Myocyte (in vitro differentiated cells): ENCODE results near the gene COL15A1. TPM values are rescaled to one million over a fixed set of nuclear protein-coding genes. Genes with fewer than 3 reads are reported as not detected.
A peak's percentile ranks its signal among the peaks of the same experiment; 100 is the strongest.

ENCODE experiments used
- DNase-seq: peaks from one replicate; pipeline ENCODE4 v3.0.0-alpha.2; 2012; ENCODE audit warnings: low read depth
- total RNA-seq: library from RNA; depleted of rRNA; stranded (reverse); fragments of >200 nt; gene quantifications from 2 replicates; pipeline ENCODE4 v1.2.3, GENCODE V29; 2014

COL15A1 gene
- total RNA-seq, 1 donor from 2014 or later, result 7.0 TPM

DNA sequence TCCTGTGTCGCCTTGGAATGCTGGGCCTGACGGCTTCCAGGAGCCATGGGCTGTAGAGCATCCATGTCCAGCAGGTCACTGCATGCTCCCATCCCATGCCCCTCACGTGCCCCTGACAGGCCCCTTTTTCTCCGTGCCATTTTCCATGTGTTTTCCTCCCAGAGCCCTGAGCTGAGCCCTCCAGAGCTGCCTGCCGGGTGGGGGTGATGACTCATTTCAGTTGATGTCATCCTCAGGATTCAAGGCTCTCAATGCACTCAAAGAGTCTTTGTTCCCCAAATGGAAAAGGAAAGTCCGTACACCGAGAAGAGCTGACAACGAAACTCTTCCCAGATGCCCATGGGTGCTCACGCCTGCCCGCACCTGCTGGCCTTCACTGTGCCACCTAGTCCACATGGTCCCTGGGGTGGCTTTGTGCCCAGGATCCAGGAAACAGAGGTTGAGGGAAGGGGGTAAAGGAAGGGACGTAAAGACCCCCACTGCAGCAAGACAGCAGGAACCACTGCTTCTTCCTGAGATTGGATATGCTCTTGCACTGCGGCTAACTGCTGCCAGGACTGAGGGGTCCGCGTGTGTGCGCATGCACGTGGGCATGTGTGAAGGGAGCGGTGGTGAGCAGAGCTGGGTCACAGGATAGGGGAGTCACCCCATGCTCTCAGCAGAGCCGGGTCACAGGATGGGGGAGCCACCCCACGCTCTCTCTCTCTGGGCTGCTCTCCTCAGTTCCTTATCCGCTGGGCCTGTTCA lies 27.6 kb downstream of the COL15A1 start:
- DNase-seq, result peak; percentile 57

DNA sequence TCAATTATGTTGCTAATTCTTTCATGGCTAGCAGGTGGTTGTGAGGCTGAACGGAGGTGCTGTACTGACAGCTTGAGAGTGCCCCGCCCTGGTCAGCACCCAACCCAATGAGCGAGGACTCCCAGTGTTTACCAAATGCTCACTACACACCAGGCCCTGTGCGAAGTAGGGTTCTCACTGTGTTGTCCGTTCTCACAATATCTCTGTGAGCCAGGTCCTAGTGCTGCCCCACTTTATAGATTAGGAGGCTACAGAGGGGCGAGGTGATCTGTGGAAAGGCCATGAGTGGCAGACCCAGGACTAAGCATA lies 28.2 kb downstream of the COL15A1 start:
- no peak for DNase-seq

DNA sequence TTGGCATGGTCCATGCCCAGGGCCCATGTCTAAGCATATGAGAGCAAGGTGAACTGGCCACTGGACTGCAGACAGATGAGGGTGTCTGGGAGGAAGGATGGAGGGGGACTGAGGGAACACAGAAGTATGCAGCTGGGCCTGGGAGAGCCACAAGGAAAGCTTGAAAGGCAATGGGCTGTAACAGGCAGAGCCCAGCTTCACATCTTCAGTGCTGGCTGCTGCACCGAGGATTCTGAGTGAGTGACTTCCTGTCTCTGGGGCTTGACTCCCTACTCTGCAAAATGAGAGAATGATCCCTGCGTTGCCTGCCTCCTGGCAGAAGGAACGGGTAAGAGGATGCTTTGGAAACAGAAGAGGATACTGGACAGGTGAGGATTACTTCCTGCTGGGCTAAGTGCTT lies 29.0 kb downstream of the COL15A1 start:
- no peak for DNase-seq

DNA sequence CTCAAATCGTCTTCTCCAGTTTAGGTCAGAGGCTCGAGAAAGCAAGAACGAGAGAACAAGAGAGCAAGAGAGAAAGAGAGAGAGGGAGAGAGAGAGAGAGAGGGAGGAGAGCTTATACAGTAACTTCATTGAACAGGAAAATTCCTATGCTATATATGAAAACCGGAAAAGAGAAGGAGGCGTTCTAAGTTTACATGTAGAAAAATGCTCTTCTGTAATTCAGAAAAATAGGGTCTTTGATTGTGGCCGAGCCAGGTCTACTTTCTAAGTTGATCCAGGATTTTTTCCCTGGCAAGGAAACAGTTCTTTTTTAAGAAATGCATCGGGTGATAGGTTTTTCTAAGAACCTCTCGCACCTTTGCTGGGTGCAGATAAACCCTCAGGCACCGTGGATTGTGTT lies 29.5 kb downstream of the COL15A1 start:
- DNase-seq, result no peak

DNA sequence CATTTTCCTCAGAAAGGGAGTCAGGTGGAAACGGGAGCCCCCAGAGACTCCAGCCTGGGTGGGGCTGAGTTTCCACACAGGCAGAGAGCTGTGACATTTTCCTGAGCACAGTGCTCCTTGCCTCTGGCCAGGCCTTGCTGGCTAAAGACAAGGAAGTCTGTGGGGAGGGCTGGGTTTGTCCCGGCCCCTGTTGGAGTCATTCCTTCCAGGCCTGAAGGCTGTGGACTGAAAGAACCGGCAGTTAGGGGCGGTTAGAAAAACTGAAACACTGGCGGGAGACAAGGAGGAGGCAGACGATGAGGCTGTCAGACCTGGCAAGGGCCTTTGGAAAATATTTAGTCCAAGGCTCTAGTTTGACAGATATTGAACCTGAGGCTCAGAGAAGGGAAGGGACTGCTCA lies 29.9 kb downstream of the COL15A1 start:
- DNase-seq, result no peak

DNA sequence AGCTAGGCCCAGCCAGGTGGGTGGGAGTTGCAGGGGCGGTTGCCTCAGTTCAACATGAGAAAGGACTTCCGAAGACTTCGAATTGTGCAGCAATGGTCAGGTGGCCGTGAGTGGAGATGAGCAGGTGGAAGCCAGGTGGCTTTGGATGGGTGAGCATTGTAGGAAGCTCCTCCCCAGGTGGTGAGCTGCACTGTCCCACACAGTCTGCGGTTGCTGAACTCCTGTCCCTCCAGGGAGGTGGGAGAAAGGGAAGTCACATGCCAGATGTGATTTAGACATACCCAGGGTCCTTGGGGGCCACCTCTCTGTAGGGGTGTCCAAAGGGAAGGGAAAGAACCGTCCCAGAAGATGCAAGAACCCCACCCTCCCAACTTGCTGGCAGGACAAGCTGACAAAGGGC lies 30.4 kb downstream of the COL15A1 start:
- no peak for DNase-seq

DNA sequence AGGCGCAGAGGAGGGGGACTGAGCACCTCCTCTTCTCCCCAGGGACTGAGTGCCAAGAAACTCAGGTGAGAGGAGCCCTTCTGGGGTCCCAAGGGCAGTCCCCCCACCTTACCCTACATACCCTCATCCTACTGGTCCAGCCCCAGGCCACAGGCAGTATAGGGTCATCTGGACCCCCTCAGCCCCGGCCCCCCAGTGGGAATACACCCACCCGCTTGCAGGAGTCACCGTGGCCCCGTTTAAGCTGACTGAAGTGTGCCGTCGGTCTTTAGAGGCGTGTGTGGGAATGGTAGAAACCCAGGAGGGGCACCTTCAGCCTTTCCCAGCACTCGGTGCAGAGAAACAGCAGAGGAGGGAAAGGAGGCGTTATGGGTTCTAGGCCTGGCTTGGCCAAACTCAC lies 30.8 kb downstream of the COL15A1 start:
- DNase-seq, result no peak

DNA sequence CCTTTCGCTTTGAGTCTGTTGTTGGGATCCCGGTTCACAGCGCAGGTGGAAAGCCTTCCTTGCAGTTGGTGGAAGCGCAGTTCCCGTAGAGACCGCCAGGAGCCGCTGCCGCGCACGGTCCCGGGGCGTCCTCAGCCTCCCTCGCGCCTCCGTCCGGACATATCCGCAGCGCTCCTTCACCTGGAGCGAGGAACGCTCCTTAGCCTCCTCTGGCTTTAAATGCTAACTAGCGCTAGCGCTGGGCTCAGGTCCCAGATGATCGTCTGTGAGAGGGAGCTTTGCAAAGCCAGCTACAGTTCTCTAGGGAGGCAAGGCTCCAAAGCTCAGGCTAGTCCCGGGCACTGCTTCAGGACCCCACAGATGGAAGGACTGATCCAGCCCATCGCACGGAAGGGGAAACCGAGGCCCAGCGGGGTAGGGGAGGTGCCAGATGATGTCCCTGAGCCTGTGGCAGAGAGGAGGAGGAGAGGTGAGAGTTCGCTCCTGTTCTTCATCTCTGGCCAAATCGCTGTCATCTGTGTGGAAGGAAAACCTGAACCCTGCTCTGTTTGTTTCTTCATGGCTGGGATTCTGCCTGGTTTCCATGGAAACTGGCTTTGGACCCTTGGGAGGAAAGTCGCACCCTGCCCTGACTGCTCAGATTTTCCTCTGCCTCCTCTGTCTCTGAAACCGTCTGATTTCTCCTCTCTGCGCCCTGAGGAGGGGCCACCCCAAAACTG lies 31.4 kb downstream of the COL15A1 start:
- DNase-seq, result peak; percentile 73

DNA sequence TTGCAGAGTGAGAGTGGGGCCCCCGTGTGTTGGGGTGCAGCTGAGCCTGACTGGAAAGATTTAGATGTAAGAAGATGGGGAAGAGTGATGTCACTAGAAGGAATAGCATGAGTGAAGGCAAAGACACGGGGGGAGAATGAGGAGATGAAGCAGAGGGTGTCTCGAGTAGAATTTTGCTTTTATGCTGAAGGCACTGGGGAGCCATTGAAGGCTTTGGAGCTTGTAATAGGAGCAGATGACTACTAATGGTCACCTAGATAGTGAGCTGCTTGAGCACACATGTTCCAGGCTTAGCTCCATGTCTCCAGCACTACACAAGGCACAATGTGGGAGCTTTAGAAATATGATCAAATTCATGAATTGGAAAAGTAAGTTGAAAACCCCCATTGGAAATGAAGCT lies 32.1 kb downstream of the COL15A1 start:
- DNase-seq, result no peak

DNA sequence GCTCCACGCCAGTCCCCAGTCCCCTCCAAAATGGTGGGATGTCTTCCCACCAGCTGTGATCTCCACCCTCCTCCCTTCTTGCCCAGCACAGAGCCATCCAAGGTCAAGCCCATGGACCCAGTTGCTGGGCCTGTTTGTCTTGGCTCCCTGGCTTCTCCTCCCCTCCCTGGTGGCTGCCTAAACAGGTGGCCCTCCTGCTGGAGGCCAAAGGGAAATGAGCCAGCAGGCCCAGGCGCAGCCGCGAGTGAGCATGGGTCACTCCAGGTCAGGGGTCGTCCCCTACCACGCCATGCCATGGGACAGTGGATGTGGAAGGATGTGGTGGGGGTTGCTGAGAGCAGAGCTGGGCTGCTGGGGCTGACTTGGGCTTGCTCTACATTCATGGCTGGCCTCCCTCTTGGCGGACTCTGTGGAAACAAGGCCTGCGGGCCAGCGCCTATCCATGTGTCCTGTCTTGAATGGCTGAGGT lies 33.6 kb downstream of the COL15A1 start:
- DNase-seq, result peak; percentile 69

DNA sequence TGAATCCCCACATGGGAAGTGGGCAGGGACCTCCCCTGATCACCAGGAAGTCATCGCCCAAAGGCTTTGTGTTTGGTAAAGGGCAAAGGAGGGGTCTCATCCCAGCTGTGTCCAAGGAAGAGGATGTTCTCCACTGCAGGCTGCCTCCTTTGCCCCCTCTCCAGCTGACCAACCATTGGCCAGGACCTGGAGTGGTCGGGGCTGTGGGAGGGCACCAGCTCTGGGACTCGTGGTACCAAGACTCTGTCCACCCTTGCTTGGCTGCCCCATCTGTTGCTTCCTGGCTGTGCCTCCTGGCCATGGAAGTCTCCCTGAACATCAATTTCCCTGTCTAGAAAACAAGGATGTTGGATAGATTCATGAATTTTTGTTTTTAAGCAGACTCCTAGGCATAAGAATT lies 34.1 kb downstream of the COL15A1 start:
- DNase-seq, result no peak

DNA sequence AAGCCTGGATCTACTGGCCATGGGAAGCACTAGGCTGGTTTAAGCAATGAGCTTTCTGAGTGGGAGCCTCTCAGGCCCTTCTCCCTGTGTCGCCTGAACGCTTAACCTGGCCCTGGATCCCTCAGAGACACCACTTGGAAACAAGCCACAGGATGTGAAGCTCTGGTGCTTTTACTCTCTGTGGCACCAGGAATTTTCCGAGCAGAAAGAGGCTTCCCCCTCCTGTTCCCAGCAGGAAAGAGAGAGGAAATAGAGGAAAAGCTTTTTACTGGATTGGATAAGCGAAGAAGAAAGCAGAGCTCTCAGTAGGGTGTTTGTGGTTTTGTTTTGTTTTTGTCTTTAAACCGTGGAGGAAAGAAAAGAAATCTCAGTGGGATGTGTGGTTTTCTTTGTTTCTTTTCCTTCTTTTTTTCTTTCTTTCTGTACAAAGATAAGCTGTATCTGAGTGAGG lies 34.5 kb downstream of the COL15A1 start:
- peak; percentile 38 for DNase-seq

DNA sequence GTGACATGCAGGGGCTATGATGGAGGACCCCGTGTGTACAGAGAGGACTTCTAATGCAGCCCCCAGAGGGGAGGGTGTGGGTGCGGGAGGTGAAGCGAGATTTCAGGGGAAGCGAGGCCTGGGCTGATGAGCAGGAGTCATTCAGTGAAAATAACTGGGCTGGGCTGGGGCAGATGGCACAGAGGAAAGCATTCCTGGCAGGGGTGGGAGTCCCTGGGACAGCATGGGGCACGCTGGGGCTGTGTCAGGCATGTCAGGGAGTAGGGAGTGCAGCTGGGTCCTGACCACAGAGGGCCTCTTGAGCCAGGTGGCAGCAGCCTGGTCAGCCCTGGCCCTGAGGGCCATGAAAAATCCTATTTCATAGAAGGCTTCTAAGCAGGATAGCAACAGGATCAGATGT lies 36.6 kb downstream of the COL15A1 start:
- DNase-seq, result peak; percentile 95

DNA sequence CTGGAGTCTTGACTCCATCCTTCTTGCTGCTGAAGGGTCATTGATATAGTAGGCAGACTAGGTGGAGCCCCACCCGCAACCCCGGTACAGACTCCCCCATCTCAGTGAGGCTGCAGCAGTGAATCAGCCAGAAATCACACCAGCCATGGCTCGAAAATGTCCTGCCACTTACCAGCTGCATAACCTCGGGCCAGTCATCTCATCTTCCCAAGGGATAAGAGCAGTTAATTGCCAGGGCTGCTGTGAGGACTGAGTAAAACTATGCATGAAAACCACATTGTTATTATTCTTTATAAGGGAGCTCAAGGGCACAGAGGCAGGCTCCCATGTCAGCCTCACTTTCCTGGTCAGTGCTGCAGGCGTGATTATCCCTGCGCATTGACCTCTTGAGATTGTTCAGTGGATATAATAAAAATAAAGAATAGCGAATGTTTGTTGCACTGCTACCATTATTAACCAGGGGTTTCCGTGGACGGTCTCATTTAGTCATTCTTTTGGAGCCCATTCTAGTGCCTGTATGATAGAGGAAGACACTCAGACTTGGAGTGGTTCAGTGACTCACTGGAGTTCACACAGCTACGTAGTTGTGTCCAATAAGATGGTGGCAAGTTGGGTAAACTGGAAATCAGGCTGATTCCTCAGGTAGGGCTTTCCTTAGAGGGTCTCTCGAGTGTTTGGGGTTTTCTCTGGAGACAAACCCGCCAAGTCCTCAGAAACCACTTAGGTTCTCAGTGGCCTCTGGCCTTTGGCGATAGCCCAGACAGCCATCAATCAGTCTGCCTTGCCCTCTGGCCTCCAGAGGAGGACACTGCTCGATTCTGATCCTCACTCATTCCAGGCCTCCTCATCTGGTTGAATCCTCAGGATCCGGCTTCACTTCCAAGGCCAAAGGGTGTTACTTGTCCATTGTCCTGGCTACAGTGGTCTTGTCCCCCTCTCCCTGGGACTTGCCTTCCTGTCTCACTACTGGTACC lies 39.9 kb downstream of the COL15A1 start:
- peak; percentile 87 for DNase-seq

DNA sequence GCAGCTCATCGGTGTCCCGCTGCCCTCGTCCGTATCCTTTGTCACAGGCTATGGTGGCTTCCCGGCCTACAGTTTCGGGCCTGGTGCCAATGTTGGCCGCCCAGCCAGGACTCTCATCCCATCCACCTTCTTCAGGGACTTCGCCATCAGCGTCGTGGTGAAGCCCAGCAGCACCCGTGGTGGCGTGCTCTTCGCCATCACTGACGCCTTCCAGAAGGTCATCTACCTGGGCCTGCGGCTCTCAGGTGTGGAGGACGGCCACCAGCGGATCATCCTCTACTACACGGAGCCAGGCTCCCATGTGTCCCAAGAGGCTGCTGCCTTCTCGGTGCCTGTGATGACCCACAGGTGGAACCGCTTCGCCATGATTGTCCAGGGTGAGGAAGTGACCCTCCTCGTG lies 41.9 kb downstream of the COL15A1 start:
- DNase-seq, result no peak

DNA sequence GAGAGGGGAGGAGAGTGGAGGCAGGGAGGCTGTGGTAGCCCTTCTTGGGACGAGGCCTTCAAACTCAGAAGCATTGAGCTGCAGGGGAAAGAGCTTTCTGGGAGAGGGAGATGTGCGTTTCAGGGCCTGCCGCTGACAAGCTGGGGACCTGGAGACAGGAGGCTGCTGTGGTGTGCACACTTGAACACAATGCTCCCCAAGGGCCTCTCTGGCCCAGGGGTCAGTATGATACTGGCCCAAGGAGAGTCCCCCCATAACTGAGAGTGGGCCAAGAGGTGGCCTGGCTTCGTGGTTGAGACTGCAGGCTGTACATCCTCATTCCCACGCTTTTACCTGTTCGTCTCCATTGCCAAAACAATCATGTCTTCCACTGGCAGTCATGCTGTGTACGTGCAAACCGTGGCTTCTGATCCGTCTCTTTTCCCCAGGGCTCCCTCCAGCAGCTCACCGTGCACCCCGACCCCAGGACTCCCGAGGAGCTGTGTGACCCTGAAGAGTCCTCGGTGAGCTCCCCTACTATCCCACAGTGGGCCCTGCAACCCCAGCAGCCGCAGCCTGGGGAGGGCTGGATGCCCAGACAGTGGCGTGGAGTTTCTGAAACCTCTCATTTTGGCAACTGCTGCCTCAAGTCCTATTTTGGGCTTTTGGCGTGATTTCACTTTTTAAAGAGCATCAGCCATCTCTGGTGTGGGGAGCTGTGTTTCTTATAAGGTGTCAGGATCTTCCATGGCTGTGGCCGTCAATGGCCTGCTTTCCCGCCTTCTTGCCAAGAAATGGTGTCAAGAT lies 43.4 kb downstream of the COL15A1 start:
- no peak for DNase-seq

DNA sequence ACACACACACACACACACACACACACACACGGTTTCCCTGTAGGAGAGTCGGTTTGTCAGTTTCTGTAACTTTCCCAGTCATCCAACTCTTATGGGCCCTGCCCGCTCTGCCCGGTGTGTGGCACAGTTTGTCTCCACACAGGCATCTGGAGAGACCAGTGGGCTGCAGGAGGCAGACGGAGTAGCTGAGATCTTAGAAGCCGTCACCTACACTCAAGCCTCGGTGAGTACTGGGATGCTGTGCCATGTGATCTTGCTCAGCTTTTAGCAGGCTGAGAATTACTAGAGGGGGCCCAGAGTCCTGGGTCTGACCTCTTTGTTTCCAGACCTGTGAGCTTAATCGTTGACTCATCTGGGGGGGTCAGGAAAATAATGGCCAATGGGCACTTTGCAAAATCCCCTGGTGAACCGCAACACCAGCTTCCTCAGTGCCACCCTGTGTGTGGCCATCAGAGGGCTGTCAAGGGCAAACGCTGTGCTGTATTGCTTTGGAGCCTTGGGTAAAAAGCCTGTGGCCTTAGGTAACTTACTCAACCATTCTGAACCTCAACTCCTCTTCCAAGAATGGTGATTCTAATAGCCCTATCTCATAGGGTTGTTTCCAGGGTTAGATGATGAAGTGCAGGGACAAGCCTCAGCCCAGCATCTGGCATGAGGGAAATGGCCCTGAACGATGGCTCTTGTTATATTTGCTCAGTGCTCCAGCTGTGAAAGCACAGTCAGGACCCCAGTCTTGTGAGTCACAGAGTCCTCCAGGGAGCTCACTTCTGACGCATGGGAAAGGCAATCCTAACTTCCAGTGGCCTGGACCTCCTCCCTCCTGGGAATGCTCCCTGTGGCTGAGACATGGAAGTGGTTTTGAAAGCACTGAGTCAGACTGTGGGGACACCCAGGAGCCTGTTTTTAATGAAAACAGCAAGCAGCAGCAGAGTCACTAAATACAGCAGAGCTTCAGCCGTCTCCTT lies 45.6 kb downstream of the COL15A1 start:
- peak; percentile 96 for DNase-seq

DNA sequence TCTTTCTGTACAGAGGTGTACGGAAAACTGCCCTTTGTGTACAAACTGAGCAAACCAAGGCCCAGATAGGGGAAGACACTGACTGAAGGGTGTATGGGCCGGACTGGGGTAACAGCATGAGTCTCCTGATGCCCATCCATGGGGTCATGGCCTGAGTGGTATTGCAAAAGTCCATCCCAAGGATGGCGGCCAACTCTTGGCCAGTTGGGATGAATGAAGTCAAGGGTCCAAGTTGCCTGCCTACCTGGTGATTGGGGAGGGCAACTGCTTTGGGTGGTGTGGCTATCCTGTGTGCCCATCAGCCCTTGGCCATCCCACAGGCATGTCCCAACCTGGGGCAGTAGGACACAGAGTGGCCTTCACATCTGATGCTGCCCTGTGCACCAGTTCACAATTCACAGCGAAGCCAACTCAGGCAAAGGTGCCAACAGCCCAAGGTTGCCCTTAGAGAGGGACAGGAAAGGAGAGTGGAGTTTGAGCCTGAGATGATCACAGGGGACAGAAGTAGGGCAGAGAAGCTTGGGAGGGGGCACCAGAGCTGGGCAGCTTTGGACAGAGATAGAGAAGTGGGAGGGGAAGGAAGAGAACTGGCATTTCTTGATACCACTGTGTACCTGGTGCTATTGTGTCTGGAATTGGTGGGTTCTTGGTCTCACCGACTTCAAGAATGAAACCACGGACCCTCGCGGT lies 46.6 kb downstream of the COL15A1 start:
- DNase-seq, result no peak
